ENCODE data around the gene WNT3A.

Gene WNT3A

DNA sequence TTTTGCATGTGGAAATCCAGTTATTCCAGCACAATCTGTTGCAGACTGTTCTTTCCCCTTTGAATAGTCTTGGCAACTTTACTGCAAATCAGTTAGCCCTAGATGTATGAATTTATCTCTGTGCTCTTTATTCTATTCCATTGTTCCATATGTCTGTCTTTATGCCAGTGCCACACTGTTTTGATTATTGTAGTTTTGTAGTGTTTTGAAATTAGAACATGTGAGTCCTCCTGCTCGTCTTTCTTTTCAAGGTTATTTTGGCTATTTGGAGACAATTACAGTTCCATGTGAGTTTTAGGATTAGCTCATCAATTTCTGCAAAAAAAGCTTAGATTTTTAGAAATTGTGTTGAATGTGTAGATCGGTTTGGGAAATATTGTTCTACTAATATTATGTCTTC is 26.6 kb downstream of the WNT3A start:
- peaks cover 13% of the 10 kb centered on the region for H3K27me3 Mint-ChIP-seq

GRCh38 chr1:228034954-228035837 is 28.4 kb downstream of the WNT3A start:
- no peaks in the 10 kb centered on the region for H3K36me3 Mint-ChIP-seq
- no peak overlapping the region for H3K27ac Mint-ChIP-seq
- H3K4me3 Mint-ChIP-seq: no peak overlapping the region
- no peaks in the 10 kb centered on the region for H3K9me3 Mint-ChIP-seq
- H3K4me1 Mint-ChIP-seq: no peaks in the 10 kb centered on the region
- peaks cover 17% of the 10 kb centered on the region for H3K27me3 Mint-ChIP-seq

More for the DNA sequence above, 26.6 kb downstream of the WNT3A start:
- Mint-ChIP-seq H3K9me3 (no peaks in the 10 kb centered on the region), H3K4me3 (no peak overlapping the region), H3K27ac (no peak overlapping the region), H3K36me3 (no peaks in the 10 kb centered on the region), H3K4me1 (no peaks in the 10 kb centered on the region)

DNA sequence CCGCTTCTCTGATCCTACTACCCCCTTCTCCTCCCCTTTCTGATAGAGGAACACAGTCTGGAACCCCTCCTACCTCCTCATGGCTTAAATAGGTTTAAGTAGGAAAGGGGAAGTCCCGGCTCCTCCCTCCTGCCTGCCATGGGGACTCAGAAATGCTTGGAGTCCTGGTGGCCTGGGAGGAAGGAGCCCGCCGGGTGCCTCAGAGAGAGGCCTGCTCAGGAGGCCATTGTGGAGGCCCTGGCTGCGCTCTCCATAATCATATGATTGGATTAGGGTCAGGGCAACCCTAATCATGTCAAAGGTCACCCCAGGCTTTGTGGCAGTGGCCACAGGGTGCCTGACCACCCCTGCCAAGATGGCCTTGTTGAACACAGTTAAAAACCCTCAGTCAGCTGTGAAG is 29.0 kb downstream of the WNT3A start:
- Mint-ChIP-seq H3K4me1 (no peaks in the 10 kb centered on the region), H3K36me3 (no peaks in the 10 kb centered on the region), H3K4me3 (no peak overlapping the region), H3K27ac (no peak overlapping the region), H3K9me3 (no peaks in the 10 kb centered on the region), H3K27me3 (peaks cover 15% of the 10 kb centered on the region)

DNA sequence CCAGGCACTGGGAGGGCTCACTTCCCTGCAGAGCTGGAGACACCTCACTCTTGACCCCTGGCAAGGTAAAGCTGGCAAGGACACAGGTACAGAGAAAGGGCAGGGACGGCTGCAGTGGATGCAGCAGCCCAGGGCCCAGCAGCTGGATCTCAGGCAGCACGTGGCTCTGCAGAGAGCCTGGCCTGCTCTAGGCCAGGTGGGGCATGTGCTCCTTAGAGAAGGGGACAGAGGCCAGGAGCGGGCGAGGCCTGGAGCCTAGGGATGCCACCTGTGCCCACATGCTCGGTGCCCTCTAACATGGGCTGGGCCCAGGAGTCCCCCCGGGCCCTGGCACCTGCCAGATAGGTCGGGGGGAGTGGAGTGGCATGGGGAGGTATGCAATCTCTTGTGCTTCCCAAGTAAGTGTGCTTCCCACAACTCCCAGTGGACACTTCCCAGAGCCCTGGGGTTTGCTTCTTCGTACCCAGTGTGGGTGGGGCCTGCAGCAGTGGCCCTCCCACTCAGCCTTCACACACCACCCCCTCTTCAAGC is 30.0 kb downstream of the WNT3A start:
- Mint-ChIP-seq H3K36me3 (no peaks in the 10 kb centered on the region), H3K4me3 (no peak overlapping the region), H3K9me3 (no peaks in the 10 kb centered on the region), H3K27ac (no peak overlapping the region), H3K27me3 (peaks cover 15% of the 10 kb centered on the region), H3K4me1 (no peaks in the 10 kb centered on the region)

DNA sequence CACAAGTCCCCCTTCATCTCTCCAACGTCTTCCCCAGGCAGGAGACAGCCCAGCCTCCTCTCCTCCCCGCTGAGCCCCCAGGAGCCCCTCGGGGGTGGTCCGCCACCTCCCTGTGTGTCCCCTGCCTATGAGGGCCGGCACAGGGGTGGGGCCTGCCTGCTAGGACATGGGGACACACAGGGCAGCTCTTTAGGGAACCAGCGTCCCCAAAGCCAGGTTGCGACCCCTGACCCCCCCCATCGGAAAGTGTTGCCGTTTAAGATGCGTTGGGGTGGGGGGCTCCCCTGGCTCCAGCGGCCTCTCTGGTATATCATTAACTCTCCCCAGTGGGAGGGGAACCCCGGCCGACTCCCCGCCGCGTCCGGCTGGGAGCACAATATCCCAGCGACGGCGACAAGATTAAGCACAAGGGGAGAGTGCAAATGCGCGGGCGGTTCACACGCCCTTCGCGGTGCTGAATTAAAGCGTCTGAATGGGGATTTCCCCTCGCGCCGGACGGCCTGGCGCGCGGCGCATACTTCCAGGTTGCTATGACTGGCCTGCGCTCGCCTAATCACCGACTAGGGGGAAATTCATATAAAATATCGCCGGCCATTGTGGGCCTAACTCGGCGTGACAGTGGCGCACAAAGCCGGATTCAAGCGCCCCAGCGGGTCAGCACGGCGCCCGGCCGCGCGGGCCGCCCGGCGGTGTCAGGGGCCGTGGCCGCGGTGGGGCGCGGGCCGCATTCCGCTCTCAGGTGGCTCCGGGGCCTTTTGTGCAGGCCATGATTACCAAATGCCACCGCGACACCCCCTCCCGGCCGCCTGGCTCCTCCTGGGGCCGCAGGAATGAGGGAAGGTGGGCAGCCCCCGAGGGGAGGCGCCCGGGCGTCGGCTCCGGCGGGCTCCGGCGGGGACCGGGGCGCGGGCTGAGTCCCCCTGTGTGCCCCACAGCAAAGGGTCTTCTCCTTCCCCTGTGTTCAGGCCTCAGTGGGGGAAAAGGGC is 30.9 kb downstream of the WNT3A start:
- Mint-ChIP-seq H3K4me3 (no peak overlapping the region), H3K4me1 (no peaks in the 10 kb centered on the region), H3K36me3 (no peaks in the 10 kb centered on the region), H3K9me3 (no peaks in the 10 kb centered on the region), H3K27me3 (peaks cover 15% of the 10 kb centered on the region), H3K27ac (no peak overlapping the region)

DNA sequence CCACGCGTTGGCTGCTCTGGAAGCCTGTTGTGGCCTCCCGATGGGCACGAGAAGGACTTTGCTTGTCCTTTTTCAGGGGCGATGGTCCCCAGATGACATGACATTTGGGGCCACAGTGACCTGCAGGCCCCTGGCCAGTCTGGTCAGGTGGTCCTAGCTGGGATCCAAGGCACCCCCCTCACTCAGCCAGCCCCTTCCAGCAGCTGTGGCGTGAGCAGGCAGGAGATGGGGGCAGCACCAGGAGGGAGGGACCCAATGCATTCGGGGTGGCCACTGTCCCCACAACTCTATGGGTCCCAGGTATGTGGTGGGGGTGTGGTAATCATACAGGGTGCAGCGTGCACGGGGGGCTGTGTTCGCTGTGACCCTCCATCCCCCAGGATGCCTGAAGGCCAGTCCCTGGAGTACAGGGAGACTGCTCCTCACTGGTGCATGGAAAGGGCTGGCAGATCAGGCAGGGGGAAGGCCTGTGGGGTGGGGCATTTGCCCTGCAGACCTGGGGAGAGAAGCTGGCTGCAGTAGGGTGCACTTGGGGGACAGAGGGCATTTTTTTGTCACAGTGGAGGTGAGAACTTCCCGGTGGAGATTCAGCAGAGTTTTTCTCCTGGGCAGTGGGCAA is 31.7 kb downstream of the WNT3A start:
- H3K9me3 Mint-ChIP-seq: no peaks in the 10 kb centered on the region
- H3K36me3 Mint-ChIP-seq: no peaks in the 10 kb centered on the region
- no peak overlapping the region for H3K27ac Mint-ChIP-seq
- peaks cover 14% of the 10 kb centered on the region for H3K27me3 Mint-ChIP-seq
- H3K4me3 Mint-ChIP-seq: no peak overlapping the region
- H3K4me1 Mint-ChIP-seq: no peaks in the 10 kb centered on the region

DNA sequence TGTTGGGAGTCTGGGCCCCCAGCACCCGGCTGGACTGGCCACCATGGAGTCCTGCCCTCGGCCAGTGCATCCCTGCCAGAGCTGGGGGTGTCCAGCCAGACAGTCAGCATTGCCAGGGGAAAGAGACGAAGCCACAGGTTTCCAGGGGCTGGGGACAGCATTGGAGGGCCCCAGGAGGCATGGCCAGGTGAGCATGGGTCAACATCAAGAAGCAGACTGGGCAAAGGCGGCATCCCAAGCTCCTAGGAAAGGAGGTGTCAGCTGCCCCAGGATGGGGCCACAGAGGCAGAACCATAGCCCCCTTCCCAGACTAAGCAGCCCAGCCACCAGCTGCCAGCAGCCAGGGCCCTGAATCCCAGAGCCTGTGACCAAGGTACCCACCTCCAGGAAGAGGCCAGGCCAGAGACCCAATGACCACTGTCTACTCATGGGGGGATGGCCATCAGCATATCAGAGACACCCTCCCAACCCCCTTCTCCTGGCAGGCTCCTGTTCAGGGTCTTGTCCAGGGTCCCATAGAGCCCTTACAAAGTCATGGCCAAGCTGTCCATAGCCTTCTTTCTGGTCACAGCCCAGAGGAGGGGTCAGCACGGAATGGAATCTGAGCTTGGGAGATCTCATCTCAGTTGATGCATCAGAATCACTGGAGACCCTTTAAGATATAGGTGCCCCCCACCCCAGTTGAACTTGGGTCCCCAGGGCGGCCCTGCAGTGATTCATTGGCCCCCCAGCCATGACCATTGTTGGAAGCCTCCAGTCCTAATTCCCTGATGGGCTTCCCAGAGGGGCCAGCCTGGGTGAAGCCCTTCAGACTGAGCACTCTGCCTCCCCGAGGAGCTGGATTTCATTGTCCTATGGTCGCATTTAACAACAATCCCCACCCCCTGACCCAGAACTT is 32.5 kb downstream of the WNT3A start:
- Mint-ChIP-seq H3K36me3 (no peaks in the 10 kb centered on the region), H3K4me3 (no peak overlapping the region), H3K27ac (no peak overlapping the region), H3K4me1 (no peaks in the 10 kb centered on the region), H3K9me3 (no peaks in the 10 kb centered on the region), H3K27me3 (peaks cover 13% of the 10 kb centered on the region)

- no peak overlapping the region for H3K4me3 Mint-ChIP-seq
- no peaks in the 10 kb centered on the region for H3K36me3 Mint-ChIP-seq
- H3K4me1 Mint-ChIP-seq: no peaks in the 10 kb centered on the region
- H3K9me3 Mint-ChIP-seq: no peaks in the 10 kb centered on the region
- H3K27ac Mint-ChIP-seq: no peak overlapping the region
- H3K27me3 Mint-ChIP-seq: peaks cover 13% of the 10 kb centered on the region
These were observed 33.2 kb downstream of the WNT3A start for GRCh38 chr1:228039986-228040385.

- Mint-ChIP-seq H3K9me3 (no peaks in the 10 kb centered on the region), H3K4me1 (no peaks in the 10 kb centered on the region), H3K27me3 (peaks cover 12% of the 10 kb centered on the region), H3K27ac (no peak overlapping the region), H3K36me3 (no peaks in the 10 kb centered on the region), H3K4me3 (no peak overlapping the region)
These were observed 34.5 kb downstream of the WNT3A start for GRCh38 chr1:228041316-228041715.

DNA sequence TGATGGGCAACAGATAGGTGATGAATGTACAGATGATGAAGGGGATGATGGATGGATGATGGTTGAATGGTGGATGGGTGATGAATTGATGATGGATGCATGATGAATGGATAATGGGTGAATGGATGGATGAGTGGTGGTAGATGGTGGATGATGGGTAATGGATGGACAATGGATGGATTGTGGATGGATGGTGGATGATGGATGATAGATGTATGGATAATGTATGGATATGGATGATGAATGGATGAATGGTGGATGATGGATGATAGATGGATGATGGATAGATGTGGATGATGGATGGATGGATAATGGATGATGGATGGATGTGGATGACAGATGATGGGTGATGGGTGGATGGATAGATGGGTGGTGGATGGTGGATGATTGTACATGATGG is 35.7 kb downstream of the WNT3A start:
- Mint-ChIP-seq H3K27me3 (peaks cover 7% of the 10 kb centered on the region), H3K36me3 (no peaks in the 10 kb centered on the region), H3K9me3 (no peaks in the 10 kb centered on the region), H3K4me3 (no peak overlapping the region), H3K27ac (no peak overlapping the region), H3K4me1 (no peaks in the 10 kb centered on the region)

GRCh38 chr1:228043281-228043848 is 36.6 kb downstream of the WNT3A start:
- Mint-ChIP-seq H3K36me3 (no peaks in the 10 kb centered on the region), H3K27ac (no peak overlapping the region), H3K27me3 (peaks cover 4% of the 10 kb centered on the region), H3K9me3 (no peaks in the 10 kb centered on the region), H3K4me3 (no peak overlapping the region), H3K4me1 (no peaks in the 10 kb centered on the region)

DNA sequence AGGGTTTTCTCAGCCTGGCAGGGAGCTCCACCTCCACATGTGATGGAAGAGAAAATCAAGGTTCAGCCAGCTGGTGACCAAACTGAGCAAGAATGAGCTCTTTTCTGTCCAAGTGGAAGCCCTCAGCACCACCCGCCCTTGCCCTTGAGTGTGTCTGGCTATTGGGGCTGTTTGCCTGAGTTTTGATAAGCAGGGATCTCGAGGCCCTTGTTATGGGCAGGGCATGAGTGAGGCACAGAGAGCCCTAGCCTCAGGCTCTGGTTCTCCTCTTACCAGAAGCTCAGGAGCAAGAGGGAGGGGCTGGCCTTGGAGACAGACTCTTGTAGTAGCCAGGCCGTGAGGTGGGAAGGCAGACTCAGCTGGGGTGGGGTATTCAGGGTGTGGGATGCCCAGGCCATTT is 38.2 kb downstream of the WNT3A start:
- Mint-ChIP-seq H3K36me3 (no peaks in the 10 kb centered on the region), H3K27ac (no peak overlapping the region), H3K4me1 (no peaks in the 10 kb centered on the region), H3K27me3 (peaks cover 2% of the 10 kb centered on the region), H3K4me3 (no peak overlapping the region), H3K9me3 (no peaks in the 10 kb centered on the region)

DNA sequence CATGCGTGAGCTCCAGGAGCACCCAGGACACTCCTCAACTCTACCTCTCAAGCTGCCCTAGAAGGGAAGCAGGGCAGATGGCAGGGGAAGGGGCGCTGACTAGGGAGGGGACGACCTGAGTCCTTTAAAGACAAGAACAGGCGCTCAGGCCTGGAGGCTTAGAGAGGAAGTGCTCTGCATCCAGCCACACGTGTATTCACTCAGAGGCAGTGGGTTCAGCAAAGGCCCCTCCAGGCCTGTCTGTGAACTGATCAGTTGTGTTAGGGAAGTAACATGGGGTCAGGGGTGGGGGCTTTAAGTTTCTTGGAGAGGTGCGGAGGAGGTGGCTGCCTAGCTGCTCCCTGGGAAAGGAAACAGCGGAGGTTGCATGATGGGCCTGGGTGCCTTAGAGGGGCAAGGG is 38.6 kb downstream of the WNT3A start:
- Mint-ChIP-seq H3K4me1 (no peaks in the 10 kb centered on the region), H3K27me3 (peaks cover 5% of the 10 kb centered on the region), H3K9me3 (no peaks in the 10 kb centered on the region), H3K27ac (no peak overlapping the region), H3K4me3 (no peak overlapping the region), H3K36me3 (peaks cover 1% of the 10 kb centered on the region)

DNA sequence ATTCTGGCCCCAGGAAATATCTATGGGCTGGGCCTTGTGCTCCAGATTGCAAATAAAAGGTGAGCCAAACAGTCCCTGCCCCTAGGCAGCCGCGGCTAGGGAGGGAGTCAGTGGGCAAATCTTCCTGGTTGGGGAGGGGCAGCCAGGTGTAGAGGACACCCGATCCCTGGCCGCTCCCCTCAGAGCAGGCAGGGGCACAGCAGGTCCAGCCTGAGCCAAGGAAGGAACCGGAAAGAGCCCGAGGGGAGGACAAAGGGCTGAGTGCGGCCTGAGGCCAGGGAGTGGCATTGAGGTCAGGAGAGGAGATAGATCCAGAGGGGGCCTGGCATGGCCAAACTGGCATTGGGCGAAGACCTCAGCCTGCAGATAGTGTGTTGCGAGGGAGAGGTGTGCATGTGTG is 39.1 kb downstream of the WNT3A start:
- no peak overlapping the region for H3K27ac Mint-ChIP-seq
- H3K4me1 Mint-ChIP-seq: no peaks in the 10 kb centered on the region
- no peaks in the 10 kb centered on the region for H3K9me3 Mint-ChIP-seq
- peaks cover 6% of the 10 kb centered on the region for H3K27me3 Mint-ChIP-seq
- H3K4me3 Mint-ChIP-seq: no peak overlapping the region
- peaks cover 1% of the 10 kb centered on the region for H3K36me3 Mint-ChIP-seq

Data from activated naive CD4-positive, alpha-beta T cell treated with anti-CD3 and anti-CD28 coated beads, Interleukin-2, amount 50 U/mL, for 24 hours (primary cell).